ENCODE measurements around the gene HTRA3. TPM values are rescaled to one million over a fixed set of nuclear protein-coding genes. Genes with fewer than 3 reads are reported as not detected.
A peak's percentile ranks its signal among the peaks of the same experiment; 100 is the strongest.

The HTRA3 gene
- total and polyA plus RNA-seq, 2 experiments from 2014 or later, result 6.9 to 15.7 TPM

DNA sequence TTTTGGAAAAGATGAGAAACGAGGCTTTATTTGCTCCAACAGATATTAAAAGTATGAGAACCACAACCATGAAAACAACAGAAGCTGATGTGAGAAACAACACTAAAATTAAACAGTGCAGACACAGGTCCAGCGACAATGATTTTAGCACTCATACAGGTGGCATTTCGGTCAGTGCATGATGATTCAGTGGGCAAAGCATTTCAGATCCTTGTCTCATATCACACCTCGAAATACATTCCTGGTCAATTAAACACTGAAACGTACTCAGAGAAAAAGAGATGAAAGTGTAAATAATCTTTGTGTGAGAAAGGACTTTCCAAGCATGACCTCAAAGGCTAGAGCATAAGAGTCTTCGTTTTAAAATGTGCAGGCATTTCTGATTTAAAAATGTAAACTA lies 85.8 kb downstream of the HTRA3 start:
- no peaks in the 10 kb centered on the region for H3K36me3 ChIP-seq
- no peaks in the 10 kb centered on the region for H3K27me3 ChIP-seq
- TF ChIP-seq, protein P1, sequence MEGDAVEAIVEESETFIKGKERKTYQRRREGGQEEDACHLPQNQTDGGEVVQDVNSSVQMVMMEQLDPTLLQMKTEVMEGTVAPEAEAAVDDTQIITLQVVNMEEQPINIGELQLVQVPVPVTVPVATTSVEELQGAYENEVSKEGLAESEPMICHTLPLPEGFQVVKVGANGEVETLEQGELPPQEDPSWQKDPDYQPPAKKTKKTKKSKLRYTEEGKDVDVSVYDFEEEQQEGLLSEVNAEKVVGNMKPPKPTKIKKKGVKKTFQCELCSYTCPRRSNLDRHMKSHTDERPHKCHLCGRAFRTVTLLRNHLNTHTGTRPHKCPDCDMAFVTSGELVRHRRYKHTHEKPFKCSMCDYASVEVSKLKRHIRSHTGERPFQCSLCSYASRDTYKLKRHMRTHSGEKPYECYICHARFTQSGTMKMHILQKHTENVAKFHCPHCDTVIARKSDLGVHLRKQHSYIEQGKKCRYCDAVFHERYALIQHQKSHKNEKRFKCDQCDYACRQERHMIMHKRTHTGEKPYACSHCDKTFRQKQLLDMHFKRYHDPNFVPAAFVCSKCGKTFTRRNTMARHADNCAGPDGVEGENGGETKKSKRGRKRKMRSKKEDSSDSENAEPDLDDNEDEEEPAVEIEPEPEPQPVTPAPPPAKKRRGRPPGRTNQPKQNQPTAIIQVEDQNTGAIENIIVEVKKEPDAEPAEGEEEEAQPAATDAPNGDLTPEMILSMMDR (IDR thresholded peaks at IDR 0.05; ENCODE audit: low read depth, low read length), result no peak
- no peak overlapping the region for H3K27ac ChIP-seq
- H3K9me3 ChIP-seq (ENCODE audit: low read depth), result no peaks in the 10 kb centered on the region
- no peak for DNase-seq (ENCODE audit: low read depth in 1 of 2, low spot score in 1 of 2)
- H3K4me1 ChIP-seq (ENCODE audit: low read depth), result no peaks in the 10 kb centered on the region
- H3K4me3 ChIP-seq, result no peak overlapping the region

DNA sequence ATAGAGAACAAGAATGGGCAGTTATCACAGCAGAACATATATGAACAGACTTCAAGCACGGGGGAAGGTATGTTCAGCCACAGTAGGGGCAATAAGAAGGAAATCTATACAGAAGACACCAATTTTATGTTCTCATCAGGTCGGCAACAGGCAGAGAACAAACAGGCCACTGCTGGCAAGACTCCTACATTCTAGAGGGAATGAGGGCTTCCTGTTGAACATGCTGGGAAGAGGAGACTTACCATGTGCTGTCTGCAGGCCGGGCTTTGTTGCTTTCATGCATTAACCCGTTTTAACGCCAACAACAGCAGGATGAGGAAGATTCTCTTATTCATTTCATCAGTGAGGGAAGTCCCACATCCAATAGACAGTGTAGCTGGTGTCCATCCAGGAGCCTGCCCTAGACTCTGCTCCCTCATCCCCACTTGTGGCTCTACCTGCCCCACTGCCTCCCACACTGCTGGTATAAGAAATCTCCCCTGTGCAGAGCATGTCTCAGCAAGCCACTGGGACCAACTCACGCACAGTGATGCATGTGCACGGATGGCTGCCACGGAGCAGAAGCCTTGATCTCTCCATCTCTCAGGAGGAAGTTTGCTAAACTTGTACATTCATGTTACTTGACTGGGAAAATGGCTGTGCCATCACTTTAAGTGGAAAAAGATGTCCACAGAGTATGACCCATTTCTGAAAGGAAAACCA lies 86.5 kb downstream of the HTRA3 start:
- no peaks in the 10 kb centered on the region for H3K36me3 ChIP-seq
- H3K4me1 ChIP-seq (ENCODE audit: low read depth), result no peaks in the 10 kb centered on the region
- H3K27ac ChIP-seq, result no peak overlapping the region
- TF ChIP-seq, protein P1 (IDR thresholded peaks at IDR 0.05; ENCODE audit: low read depth, low read length), result no peak
- peak in 1 of 2 donors; percentile 66 for DNase-seq (ENCODE audit: low read depth in 1 of 2, low spot score in 1 of 2)
- H3K9me3 ChIP-seq (ENCODE audit: low read depth), result no peaks in the 10 kb centered on the region
- no peaks in the 10 kb centered on the region for H3K27me3 ChIP-seq
- no peak overlapping the region for H3K4me3 ChIP-seq

Other genes starting within 250 kb of the HTRA3 start
- gene ABLIM2, start 110.9 kb upstream of the HTRA3 start, total RNA-seq, result 5.8 and 7.4 TPM in 2 replicates
- gene ABLIM2, start 110.9 kb upstream of the HTRA3 start, polyA plus RNA-seq, result 4.2 and 4.9 TPM in 2 replicates
- 3.8 and 4.6 TPM in 2 replicates for gene SH3TC1, start 70.5 kb upstream of the HTRA3 start, total RNA-seq
- gene SH3TC1, start 70.5 kb upstream of the HTRA3 start, polyA plus RNA-seq, result 0.57 and 2.9 TPM in 2 replicates
- 26.5 and 38.7 TPM in 2 replicates for gene ACOX3, start 171.0 kb downstream of the HTRA3 start, total RNA-seq
- 19.1 and 31.0 TPM in 2 replicates for gene ACOX3, start 171.0 kb downstream of the HTRA3 start, polyA plus RNA-seq
- 38.8 and 66.9 TPM in 2 replicates for gene TRMT44, start 171.0 kb downstream of the HTRA3 start, total RNA-seq
- gene TRMT44, start 171.0 kb downstream of the HTRA3 start, polyA plus RNA-seq, result 20.6 and 23.6 TPM in 2 replicates

All from cardiac muscle cell (in vitro differentiated cells and primary cell).